ENCODE data around the gene GLI3. TPM values are rescaled to one million over a fixed set of nuclear protein-coding genes. Genes with fewer than 3 reads are reported as not detected.

The GLI3 gene
- total RNA-seq, 1 experiment from 2014 or later = 45.0 TPM

DNA sequence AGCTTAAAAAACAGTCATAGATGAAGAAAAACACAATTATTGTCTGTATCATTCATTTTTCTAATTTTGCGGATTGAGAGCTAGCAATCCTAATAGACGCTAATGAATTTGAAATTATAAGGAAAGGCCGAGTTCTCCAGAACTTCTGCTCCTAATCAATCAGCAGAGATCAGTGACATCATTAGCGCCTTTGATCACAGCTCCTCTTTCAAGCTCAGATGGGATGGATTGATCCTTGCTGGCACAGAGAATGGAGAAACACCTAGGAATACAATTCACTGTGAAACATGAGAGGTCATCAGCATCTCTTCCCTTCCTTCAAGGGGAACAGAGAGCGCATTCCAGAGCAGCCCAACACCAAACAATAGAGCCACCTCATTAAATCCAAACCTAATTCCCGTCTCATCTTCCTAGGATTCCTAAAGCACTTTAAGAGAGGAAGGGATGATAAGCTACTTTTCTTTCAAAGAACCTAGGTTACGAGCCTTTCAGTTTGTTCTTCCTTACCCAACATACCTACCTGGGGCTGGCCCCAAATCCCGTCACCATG is 24.4 kb downstream of the GLI3 start:
- no CpG with 5 or more reads among the region's 8 CpGs for WGBS (ENCODE audit: extremely low coverage, insufficient read length, low lambda C conversion rate)
- Histone ChIP-seq H3K27ac (ENCODE audit: insufficient read length, low read depth, low read length) (no peak overlapping the region), H3K9ac (ENCODE audit: extremely low read depth, insufficient read length, low read length) (no peak overlapping the region), H3K14ac (ENCODE audit: insufficient read depth, low read length) (no peak overlapping the region), H2BK120ac (ENCODE audit: low read depth, low read length, poor library complexity, severe bottlenecking) (no peak overlapping the region), H2AFZ (ENCODE audit: low read length) (no peak overlapping the region), H3K4ac (ENCODE audit: low read depth, low read length) (no peak overlapping the region), H3K56ac (ENCODE audit: insufficient read length, low read depth, low read length) (no peak overlapping the region), H3K9me3 (ENCODE audit: control insufficient read depth, low read depth, low read length) (no peaks in the 10 kb centered on the region), H3K27me3 (ENCODE audit: insufficient read depth, low read length) (no peaks in the 10 kb centered on the region), H2BK5ac (ENCODE audit: insufficient read length, low read length) (no peak overlapping the region), H2BK15ac (ENCODE audit: low read depth, low read length) (no peak overlapping the region), H3K23ac (ENCODE audit: insufficient read length, low read depth, low read length) (no peak overlapping the region), H3K79me1 (ENCODE audit: insufficient read depth, low read depth, low read length, poor library complexity, severe bottlenecking) (no peaks in the 10 kb centered on the region), H2BK12ac (ENCODE audit: insufficient read length, low read depth, low read length) (no peak overlapping the region), H3K4me2 (ENCODE audit: insufficient read depth, insufficient read length, low read length) (no peak overlapping the region), H3K4me1 (ENCODE audit: insufficient read depth, low read length) (peaks cover 7% of the 10 kb centered on the region; the same call in 1 of the 2 replicates), H4K8ac (replicated peaks; ENCODE audit: insufficient read length, low read depth, low read length) (no peak overlapping the region), H4K20me1 (ENCODE audit: control insufficient read depth, insufficient read depth, insufficient read length) (no peaks in the 10 kb centered on the region), H3K79me2 (ENCODE audit: insufficient read depth, low read length) (no peaks in the 10 kb centered on the region; the same call in 1 of the 2 replicates), H4K5ac (ENCODE audit: insufficient read length, low read depth, low read length) (no peak overlapping the region), H3K18ac (ENCODE audit: insufficient read length, low read depth, low read length) (no peak overlapping the region), H2AK5ac (ENCODE audit: insufficient read length, low read length) (no peak overlapping the region), H3T11ph (ENCODE audit: low read length) (no peak overlapping the region), H4K91ac (ENCODE audit: insufficient read length, low read depth, low read length) (no peak overlapping the region), H2BK20ac (ENCODE audit: low read depth, low read length, poor library complexity, severe bottlenecking) (no peak overlapping the region), H3K23me2 (ENCODE audit: insufficient read length, low read depth, low read length, poor library complexity, severe bottlenecking) (no peaks in the 10 kb centered on the region)
- no peaks in the 10 kb centered on the region for H3K27me3 Mint-ChIP-seq (ENCODE audit: low read depth)
- H3K4me1 Mint-ChIP-seq = peaks cover 55 to 63% of the 10 kb centered on the region in 2 experiments
- DNase-seq = peak; percentile 43
- H3K36me3 Mint-ChIP-seq (ENCODE audit: insufficient read depth in 1 of 3, low read depth in 3 of 3) = peaks cover 0 to 4% (median 3%) of the 10 kb centered on the region in 3 experiments; a peak in 2 of 7 replicates
- no peaks in the 10 kb centered on the region for H3K9me3 Mint-ChIP-seq
- H3K4me3 Mint-ChIP-seq = peak overlapping the region in 1 of 2 experiments; percentile 45; a peak in 2 of 5 replicates
- H3K27ac Mint-ChIP-seq = peak overlapping the region; percentile 41 to 84 (median 74)
- TF ChIP-seq, protein P1, sequence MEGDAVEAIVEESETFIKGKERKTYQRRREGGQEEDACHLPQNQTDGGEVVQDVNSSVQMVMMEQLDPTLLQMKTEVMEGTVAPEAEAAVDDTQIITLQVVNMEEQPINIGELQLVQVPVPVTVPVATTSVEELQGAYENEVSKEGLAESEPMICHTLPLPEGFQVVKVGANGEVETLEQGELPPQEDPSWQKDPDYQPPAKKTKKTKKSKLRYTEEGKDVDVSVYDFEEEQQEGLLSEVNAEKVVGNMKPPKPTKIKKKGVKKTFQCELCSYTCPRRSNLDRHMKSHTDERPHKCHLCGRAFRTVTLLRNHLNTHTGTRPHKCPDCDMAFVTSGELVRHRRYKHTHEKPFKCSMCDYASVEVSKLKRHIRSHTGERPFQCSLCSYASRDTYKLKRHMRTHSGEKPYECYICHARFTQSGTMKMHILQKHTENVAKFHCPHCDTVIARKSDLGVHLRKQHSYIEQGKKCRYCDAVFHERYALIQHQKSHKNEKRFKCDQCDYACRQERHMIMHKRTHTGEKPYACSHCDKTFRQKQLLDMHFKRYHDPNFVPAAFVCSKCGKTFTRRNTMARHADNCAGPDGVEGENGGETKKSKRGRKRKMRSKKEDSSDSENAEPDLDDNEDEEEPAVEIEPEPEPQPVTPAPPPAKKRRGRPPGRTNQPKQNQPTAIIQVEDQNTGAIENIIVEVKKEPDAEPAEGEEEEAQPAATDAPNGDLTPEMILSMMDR (conservative IDR thresholded peaks at IDR 0.05) = no peak
